OCI-LY1 (cell line): ENCODE data around the gene STK39.

Experiments used
- H2AFZ ChIP-seq: fragments of 200-600 bp; sonication (generic), shearing (Covaris generic); 2 replicates; pipeline ENCODE4 v1.6.0; 2014; ENCODE audit warnings: antibody characterized with exemption, mild to moderate bottlenecking, low read length
- H3F3A ChIP-seq: fragments of 200-600 bp; sonication (generic), shearing (Covaris generic); 2 replicates; pipeline ENCODE4 v1.6.0; 2014; ENCODE audit warnings: mild to moderate bottlenecking, antibody characterized with exemption, low read length, moderate library complexity; ENCODE audit not compliant: insufficient read depth
- H3K27ac ChIP-seq: fragments of 200-600 bp; sonication (generic); 2 replicates; pipeline ENCODE4 v1.5.1; 2014; ENCODE audit warnings: low read length, mixed run types, mild to moderate bottlenecking, low read depth; ENCODE audit not compliant: poor library complexity, severe bottlenecking
- H3K27me3 ChIP-seq: fragments of 200-600 bp; sonication (generic); 2 replicates; pipeline ENCODE4 v1.6.0; 2014; ENCODE audit warnings: antibody characterized with exemption, mild to moderate bottlenecking, low read length, moderate library complexity; ENCODE audit not compliant: insufficient read depth
- H3K36me3 ChIP-seq: fragments of 200-600 bp; sonication (generic); 2 replicates; pipeline ENCODE4 v1.6.1; 2014; ENCODE audit warnings: mild to moderate bottlenecking, antibody characterized with exemption, low read length, moderate library complexity, mixed read lengths; ENCODE audit not compliant: insufficient read depth
- H3K4me1 ChIP-seq: fragments of 200-600 bp; sonication (generic); 2 replicates; pipeline ENCODE4 v1.5.1; 2014; ENCODE audit warnings: mild to moderate bottlenecking, low read length, moderate library complexity; ENCODE audit not compliant: insufficient read depth, severe bottlenecking
- H3K4me2 ChIP-seq: fragments of 200-600 bp; sonication (generic), shearing (Covaris generic); 2 replicates; pipeline ENCODE4 v1.6.1; 2014; ENCODE audit warnings: low read length
- H3K4me3 ChIP-seq: fragments of 200-600 bp; sonication (generic); 2 replicates; pipeline ENCODE4 v1.5.1; 2014; ENCODE audit warnings: low read length, low read depth, mild to moderate bottlenecking, mixed read lengths; ENCODE audit not compliant: poor library complexity, severe bottlenecking
- H3K79me2 ChIP-seq: fragments of 200-600 bp; shearing (Covaris generic); 2 replicates; pipeline ENCODE4 v1.6.1; 2016; ENCODE audit warnings: mixed run types, low read length, mixed read lengths; ENCODE audit not compliant: insufficient read depth
- H3K9ac ChIP-seq: fragments of 200-600 bp; sonication (generic), shearing (Covaris generic); 2 replicates; pipeline ENCODE4 v1.6.1; 2014; ENCODE audit warnings: mild to moderate bottlenecking, low read length, mixed read lengths
- H3K9me2 ChIP-seq: fragments of 200-600 bp; sonication (generic), shearing (Covaris generic); 2 replicates; pipeline ENCODE4 v1.6.1; 2014; ENCODE audit warnings: low read depth, mild to moderate bottlenecking, low read length, mixed read lengths
- H3K9me3 ChIP-seq: fragments of 200-600 bp; shearing (Covaris generic); 2 replicates; pipeline ENCODE4 v1.6.1; 2014; ENCODE audit warnings: low read length, mixed read lengths
- H4K20me1 ChIP-seq: fragments of 200-600 bp; sonication (generic), shearing (Covaris generic); 2 replicates; pipeline ENCODE4 v1.6.0; 2016; ENCODE audit warnings: mild to moderate bottlenecking, low read length; ENCODE audit not compliant: insufficient read depth
- EZH2 ChIP-seq: fragments of 200-600 bp; sonication (generic), shearing (Covaris generic); IDR thresholded peaks from 2 replicates; pipeline ENCODE4 v1.8.0; 2017; ENCODE audit warnings: borderline replicate concordance, mixed run types, mild to moderate bottlenecking, antibody characterized with exemption, low read length, moderate library complexity, mixed read lengths
- TF ChIP-seq, protein P1 (sequence below): fragments of 200-600 bp; sonication (generic), shearing (Covaris generic); IDR thresholded peaks from 2 replicates; pipeline ENCODE4 v1.5.1; 2017; ENCODE audit warnings: mild to moderate bottlenecking, antibody characterized with exemption, low read length, moderate library complexity, mixed read lengths

The STK39 gene

DNA sequence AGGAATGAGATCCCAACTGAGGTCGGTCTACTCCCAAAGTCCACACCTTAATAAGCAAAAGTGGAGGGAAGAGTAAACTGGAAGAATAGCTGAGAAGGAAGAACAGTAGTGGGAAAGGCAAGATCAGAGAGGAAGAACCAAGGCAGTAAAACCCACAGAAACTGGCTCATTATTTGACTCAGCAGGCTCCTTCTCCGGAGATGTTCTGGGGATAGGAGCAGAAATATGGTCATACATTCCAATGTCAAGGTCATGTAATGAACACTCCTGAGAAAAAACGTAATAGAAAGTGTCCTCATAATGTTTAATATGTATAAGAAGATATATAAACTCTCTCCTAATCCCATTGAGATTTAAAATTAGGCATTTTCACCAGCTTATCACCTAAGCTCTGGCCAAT, 39.5 kb downstream of the STK39 start:
- Histone ChIP-seq H3K4me3 (no peak overlapping the region), H3K27me3 (no peaks in the 10 kb centered on the region), H3K4me1 (peaks cover 23% of the 10 kb centered on the region), H3K27ac (no peak overlapping the region), H3K4me2 (no peak overlapping the region), H3K79me2 (no peaks in the 10 kb centered on the region), H3K9ac (no peak overlapping the region), H3K9me2 (no peaks in the 10 kb centered on the region), H3F3A (no peaks in the 10 kb centered on the region), H3K36me3 (no peaks in the 10 kb centered on the region; the same call in 1 of the 2 replicates), H4K20me1 (no peaks in the 10 kb centered on the region), H3K9me3 (no peaks in the 10 kb centered on the region), H2AFZ (no peak overlapping the region)
- TF ChIP-seq EZH2, result no peak
- TF ChIP-seq, protein P1, sequence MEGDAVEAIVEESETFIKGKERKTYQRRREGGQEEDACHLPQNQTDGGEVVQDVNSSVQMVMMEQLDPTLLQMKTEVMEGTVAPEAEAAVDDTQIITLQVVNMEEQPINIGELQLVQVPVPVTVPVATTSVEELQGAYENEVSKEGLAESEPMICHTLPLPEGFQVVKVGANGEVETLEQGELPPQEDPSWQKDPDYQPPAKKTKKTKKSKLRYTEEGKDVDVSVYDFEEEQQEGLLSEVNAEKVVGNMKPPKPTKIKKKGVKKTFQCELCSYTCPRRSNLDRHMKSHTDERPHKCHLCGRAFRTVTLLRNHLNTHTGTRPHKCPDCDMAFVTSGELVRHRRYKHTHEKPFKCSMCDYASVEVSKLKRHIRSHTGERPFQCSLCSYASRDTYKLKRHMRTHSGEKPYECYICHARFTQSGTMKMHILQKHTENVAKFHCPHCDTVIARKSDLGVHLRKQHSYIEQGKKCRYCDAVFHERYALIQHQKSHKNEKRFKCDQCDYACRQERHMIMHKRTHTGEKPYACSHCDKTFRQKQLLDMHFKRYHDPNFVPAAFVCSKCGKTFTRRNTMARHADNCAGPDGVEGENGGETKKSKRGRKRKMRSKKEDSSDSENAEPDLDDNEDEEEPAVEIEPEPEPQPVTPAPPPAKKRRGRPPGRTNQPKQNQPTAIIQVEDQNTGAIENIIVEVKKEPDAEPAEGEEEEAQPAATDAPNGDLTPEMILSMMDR, result no peak

DNA sequence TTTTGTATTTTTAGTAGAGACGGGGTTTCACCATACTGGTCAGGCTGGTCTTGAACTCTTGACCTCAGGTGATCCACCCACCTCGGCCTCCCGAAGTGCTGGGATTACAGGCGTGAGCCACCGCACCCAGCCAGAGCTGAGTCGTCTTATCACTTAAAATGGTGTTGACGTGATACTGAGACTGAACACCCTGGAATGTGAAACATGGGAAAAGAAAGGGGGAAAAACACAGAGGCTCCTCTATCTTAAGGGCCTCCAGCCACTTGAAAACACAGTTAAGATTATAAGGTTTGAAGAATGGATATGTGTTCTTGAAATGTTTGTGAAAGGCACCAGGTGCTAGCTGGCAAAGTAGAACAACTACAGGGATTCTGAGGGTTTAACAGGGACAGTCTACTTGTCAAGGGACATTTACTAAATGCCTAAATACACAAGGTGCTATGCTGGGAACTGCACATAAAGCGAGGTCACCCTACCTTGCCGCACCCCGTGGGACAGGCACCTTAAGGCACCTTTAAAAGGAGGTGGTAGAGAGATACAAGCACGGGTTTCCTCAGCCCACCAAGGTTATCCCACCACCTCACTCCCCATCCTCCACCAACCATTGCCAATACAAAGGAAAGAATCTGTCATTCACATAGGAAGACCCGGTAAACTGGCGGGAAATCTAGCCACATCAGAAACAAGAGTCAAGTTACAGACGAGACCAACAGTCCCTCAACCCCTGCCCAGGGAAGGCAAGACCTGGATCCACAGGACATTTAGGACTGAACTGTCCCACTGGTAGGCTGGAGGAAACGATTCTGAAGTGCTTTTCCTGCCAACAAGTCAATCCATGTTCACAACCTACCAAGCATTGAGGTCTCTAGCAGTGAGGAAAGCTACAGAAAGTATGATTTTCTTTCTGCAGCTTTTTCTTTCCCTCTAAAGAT, 43.4 kb downstream of the STK39 start:
- Histone ChIP-seq H4K20me1 (no peaks in the 10 kb centered on the region), H3K27ac (no peak overlapping the region), H3K4me3 (no peak overlapping the region), H3K4me2 (no peak overlapping the region), H3K9me2 (no peaks in the 10 kb centered on the region), H3K4me1 (no peaks in the 10 kb centered on the region), H2AFZ (no peak overlapping the region), H3K36me3 (no peaks in the 10 kb centered on the region), H3K9me3 (no peaks in the 10 kb centered on the region), H3K9ac (no peak overlapping the region), H3K27me3 (no peaks in the 10 kb centered on the region), H3K79me2 (no peaks in the 10 kb centered on the region), H3F3A (no peaks in the 10 kb centered on the region)
- TF ChIP-seq EZH2, result no peak
- TF ChIP-seq, protein P1, result no peak

DNA sequence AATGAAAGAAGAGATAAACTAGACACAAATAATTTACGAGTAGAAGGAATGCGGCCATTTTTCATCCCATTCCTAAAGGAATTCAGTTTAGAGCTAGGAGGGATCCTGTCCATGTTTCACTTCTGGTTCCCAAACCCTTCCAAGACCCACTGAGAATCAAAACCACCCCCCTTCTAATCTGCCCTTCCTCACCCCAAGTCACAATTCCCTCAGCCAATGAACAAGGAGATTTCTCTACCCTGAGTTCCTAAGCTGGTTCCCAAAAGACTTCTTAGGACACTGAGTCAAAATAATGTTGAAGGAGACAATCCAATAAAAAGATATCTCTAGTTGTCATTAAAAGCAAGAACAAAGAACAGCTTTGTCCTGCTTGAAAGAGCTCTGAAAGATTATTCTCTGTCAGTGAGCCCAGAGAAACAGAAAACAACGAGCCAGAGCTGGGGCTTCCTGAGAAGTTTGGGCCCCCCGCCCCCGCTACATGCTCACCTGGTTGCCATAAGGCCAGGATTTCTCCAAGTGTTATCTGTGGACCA, 45.7 kb downstream of the STK39 start:
- Histone ChIP-seq H4K20me1 (no peaks in the 10 kb centered on the region), H3K27ac (no peak overlapping the region), H3K4me3 (no peak overlapping the region)

More for the DNA sequence above, 45.7 kb downstream of the STK39 start:
- Histone ChIP-seq H3K36me3 (no peaks in the 10 kb centered on the region), H3K9me2 (no peaks in the 10 kb centered on the region), H3K79me2 (no peaks in the 10 kb centered on the region), H3F3A (no peaks in the 10 kb centered on the region), H3K9me3 (no peaks in the 10 kb centered on the region), H3K4me2 (no peak overlapping the region), H3K27me3 (no peaks in the 10 kb centered on the region), H3K9ac (no peak overlapping the region), H3K4me1 (no peaks in the 10 kb centered on the region), H2AFZ (no peak overlapping the region)
- TF ChIP-seq, protein P1, result no peak
- TF ChIP-seq EZH2, result no peak
